Activated T-cell treated with anti-CD3 and anti-CD28 coated beads, Interleukin-2, amount 50 U/mL, for 4 hours (primary cell): ENCODE data around the gene SIDT2. TPM values are rescaled to one million over a fixed set of nuclear protein-coding genes. Genes with fewer than 3 reads are reported as not detected.

Experiments used
- ATAC-seq, 2 donors: fragments of 200-7000 bp; cut with Tn5 transposase; one replicate each; pipeline ENCODE4 v1.10.0; 2021
- DNase-seq: peaks from one replicate; pipeline ENCODE4 v3.0.0-alpha.2; 2020
- H3K27me3 Mint-ChIP-seq: one replicate; pipeline ENCODE4 v1.8.0; 2021; ENCODE audit warnings: low read depth, mixed read lengths
- H3K36me3 Mint-ChIP-seq: one replicate; pipeline ENCODE4 v1.8.0; 2022; ENCODE audit warnings: mixed read lengths; ENCODE audit not compliant: insufficient read depth
- H3K4me1 Mint-ChIP-seq: one replicate; pipeline ENCODE4 v1.8.0; 2021; ENCODE audit warnings: low read depth, mixed read lengths
- H3K4me3 Mint-ChIP-seq: one replicate; pipeline ENCODE4 v1.8.0; 2021; ENCODE audit warnings: mild to moderate bottlenecking, moderate library complexity, mixed read lengths
- H3K9me3 Mint-ChIP-seq: one replicate; pipeline ENCODE4 v1.8.0; 2021; ENCODE audit warnings: mixed read lengths
- total RNA-seq, 3 donors: library from RNA; stranded (reverse); gene quantifications; one replicate each; pipeline ENCODE4 v1.2.1, GENCODE V29; 2021

SIDT2 gene
- total RNA-seq, 3 donors from 2014 or later = 11.1 to 15.4 (median 12.9) TPM

DNA sequence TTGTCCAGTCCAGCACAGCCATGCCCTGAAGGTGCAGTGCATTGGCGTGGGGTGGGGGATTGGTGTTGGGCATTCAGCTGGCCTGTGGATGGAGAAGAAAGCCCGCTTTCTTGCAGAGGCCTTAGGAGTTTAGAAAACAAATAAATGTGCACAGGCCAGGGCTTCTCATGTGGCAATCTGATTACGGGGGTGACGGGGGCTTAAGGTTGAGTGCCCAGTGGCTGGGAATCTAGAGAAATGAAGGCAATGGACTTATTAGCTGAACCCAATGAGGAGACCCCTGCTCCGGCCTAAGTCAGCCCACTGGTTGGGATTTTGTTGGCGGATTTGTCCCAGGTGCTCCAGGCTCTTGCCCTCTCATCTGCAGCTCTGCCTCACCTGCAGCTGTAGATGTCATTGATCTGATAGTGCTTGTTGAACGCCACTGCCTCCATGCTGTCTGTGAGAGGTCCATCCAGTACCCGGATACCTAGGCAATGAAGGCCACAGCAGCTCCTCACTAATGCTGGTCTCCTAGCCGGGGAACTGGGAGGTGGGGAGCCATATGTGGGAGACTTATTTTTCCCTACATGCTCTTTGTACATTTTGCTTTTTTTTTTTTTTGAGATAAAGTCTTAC lies 47.1 kb downstream of the SIDT2 start:
- H3K36me3 Mint-ChIP-seq = peaks cover 54% of the 10 kb centered on the region
- DNase-seq (no peak), ATAC-seq (no peak)
- no peak overlapping the region for H3K4me3 Mint-ChIP-seq
- H3K27me3 Mint-ChIP-seq = no peaks in the 10 kb centered on the region
- no peaks in the 10 kb centered on the region for H3K9me3 Mint-ChIP-seq
- peaks cover 33% of the 10 kb centered on the region for H3K4me1 Mint-ChIP-seq

- H3K36me3 Mint-ChIP-seq = peaks cover 49% of the 10 kb centered on the region
- peak overlapping the region; percentile 4 for H3K4me3 Mint-ChIP-seq
- peak; percentile 46 to 47 for ATAC-seq
- peak; percentile 21 for DNase-seq
- H3K4me1 Mint-ChIP-seq = peaks cover 36% of the 10 kb centered on the region
- no peaks in the 10 kb centered on the region for H3K9me3 Mint-ChIP-seq
- no peaks in the 10 kb centered on the region for H3K27me3 Mint-ChIP-seq
Observed at GRCh38 chr11:117226388-117227385, 48.1 kb downstream of the SIDT2 start.

GRCh38 chr11:117228091-117228490 lies 49.5 kb downstream of the SIDT2 start:
- no peak for ATAC-seq
- Mint-ChIP-seq H3K36me3 (peaks cover 46% of the 10 kb centered on the region), H3K4me1 (peaks cover 36% of the 10 kb centered on the region)

GRCh38 chr11:117229411-117229810 lies 50.9 kb downstream of the SIDT2 start:
- Mint-ChIP-seq H3K36me3 (peaks cover 39% of the 10 kb centered on the region), H3K4me3 (peak overlapping the region; percentile 99), H3K9me3 (no peaks in the 10 kb centered on the region), H3K27me3 (no peaks in the 10 kb centered on the region), H3K4me1 (peaks cover 49% of the 10 kb centered on the region)
- DNase-seq (no peak), ATAC-seq (no peak)

More at GRCh38 chr11:117228091-117228490, 49.5 kb downstream of the SIDT2 start:
- DNase-seq = no peak
- H3K27me3 Mint-ChIP-seq = no peaks in the 10 kb centered on the region
- H3K4me3 Mint-ChIP-seq = no peak overlapping the region
- H3K9me3 Mint-ChIP-seq = no peaks in the 10 kb centered on the region

GRCh38 chr11:117229931-117230285 lies 51.4 kb downstream of the SIDT2 start:
- DNase-seq = no peak
- H3K27me3 Mint-ChIP-seq = no peaks in the 10 kb centered on the region
- H3K4me1 Mint-ChIP-seq = peaks cover 49% of the 10 kb centered on the region
- H3K9me3 Mint-ChIP-seq = no peaks in the 10 kb centered on the region
- H3K36me3 Mint-ChIP-seq = peaks cover 35% of the 10 kb centered on the region
- peak; percentile 6 to 9 for ATAC-seq
- H3K4me3 Mint-ChIP-seq = peak overlapping the region; percentile 99

DNA sequence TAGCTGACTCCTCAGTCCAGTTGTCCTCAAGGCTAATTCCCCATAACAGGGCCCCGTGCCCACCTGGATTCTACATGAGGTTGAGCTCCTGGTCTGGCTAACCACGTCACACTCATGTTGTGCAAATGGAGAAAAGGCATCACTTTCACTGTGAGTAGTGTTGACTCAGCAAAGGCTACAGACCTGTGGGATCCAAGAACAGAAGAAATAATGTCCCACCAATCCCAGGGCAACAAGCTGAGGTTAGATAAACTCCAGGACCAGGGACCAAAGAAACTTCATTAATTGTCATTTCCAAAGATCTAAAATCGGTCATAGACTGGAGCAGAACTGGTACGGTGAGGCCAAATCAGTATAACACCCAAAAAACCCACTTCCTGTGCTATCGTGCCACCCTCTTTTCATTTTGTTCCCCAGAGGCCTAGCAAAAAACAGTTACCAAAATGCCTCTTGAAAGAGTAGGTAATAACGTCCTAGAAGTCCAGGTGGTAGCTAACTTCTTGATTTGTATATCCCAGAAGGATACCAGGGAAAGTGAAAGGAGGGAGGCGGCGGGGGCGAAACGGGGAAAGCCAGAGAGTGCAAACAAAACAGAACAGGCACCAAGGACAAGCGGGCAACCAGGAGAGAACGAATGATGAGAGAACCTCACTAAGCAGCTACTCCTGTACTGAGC lies 51.9 kb downstream of the SIDT2 start:
- H3K4me3 Mint-ChIP-seq = peak overlapping the region; percentile 99
- no peaks in the 10 kb centered on the region for H3K27me3 Mint-ChIP-seq
- ATAC-seq (peak; percentile 55 to 57), DNase-seq (peak; percentile 41)
- peaks cover 49% of the 10 kb centered on the region for H3K4me1 Mint-ChIP-seq
- H3K36me3 Mint-ChIP-seq = peaks cover 31% of the 10 kb centered on the region
- no peaks in the 10 kb centered on the region for H3K9me3 Mint-ChIP-seq

DNA sequence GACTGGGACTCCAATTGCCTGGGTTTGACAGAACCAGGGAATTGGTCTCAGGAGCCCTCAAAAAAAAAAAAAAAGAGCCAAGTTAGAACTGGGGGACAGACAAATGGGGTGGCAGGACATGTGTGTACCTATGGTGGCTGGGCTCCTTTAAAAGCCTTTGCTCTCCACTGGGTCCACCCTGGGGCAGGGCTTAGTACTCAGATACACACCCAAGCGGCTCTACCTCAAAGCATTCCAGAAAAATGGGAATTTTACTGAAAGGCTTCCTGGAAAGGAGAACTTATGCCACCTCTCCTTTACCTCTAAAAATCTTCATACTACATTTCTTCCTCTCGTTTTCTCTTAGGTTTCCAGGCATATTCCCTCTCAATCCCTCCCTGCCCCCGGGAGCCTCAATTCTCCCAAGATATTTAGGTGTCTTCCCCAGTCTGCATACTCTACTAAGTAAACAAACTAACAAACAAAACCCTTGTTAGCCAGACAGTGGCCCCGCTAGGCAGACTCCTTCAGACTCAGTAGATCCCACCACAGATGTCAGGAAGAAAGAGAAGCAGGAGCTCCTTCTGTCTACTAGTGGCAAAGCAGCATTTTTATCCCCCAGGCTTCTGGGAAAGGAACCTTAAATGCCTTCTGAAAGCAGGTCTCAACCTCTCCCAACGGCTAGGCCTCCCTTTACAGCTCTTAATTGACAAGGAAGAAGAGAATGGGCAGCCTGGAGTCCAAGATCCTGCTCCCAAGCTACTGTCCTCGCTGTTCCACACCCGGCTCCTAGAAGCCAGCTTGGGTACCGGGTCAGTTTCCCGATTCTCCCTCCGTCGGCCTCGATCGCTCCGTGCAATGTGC lies 52.7 kb downstream of the SIDT2 start:
- no peaks in the 10 kb centered on the region for H3K27me3 Mint-ChIP-seq
- peaks cover 29% of the 10 kb centered on the region for H3K36me3 Mint-ChIP-seq
- H3K4me1 Mint-ChIP-seq = peaks cover 49% of the 10 kb centered on the region
- no peaks in the 10 kb centered on the region for H3K9me3 Mint-ChIP-seq
- no peak for ATAC-seq
- peak overlapping the region; percentile 99 for H3K4me3 Mint-ChIP-seq
- no peak for DNase-seq

DNA sequence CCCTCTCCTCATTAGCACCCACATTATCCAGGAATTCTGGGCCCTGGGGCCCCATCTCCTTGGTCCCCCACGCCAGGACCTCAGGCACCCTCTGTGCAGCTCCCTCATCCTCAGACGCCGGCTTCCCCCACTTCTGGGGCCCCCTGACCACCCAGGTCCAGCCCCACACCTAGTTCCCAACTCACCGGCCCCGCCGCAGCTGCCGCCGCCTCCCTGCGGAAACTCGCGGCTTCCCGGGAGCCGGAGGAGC lies 53.2 kb downstream of the SIDT2 start, which contains the start of gene PCSK7:
Gene PCSK7 (minus strand): TSS at position 232 of the 250 bp plus-strand sequence. CDS start 2,229 bp downstream, outside the sequence.
- Mint-ChIP-seq H3K27me3 (no peaks in the 10 kb centered on the region), H3K9me3 (no peaks in the 10 kb centered on the region), H3K36me3 (peaks cover 25% of the 10 kb centered on the region), H3K4me1 (peaks cover 44% of the 10 kb centered on the region), H3K4me3 (peak within 1 kb of the TSS; percentile 99)
- ATAC-seq (no peak), DNase-seq (no peak)

DNA sequence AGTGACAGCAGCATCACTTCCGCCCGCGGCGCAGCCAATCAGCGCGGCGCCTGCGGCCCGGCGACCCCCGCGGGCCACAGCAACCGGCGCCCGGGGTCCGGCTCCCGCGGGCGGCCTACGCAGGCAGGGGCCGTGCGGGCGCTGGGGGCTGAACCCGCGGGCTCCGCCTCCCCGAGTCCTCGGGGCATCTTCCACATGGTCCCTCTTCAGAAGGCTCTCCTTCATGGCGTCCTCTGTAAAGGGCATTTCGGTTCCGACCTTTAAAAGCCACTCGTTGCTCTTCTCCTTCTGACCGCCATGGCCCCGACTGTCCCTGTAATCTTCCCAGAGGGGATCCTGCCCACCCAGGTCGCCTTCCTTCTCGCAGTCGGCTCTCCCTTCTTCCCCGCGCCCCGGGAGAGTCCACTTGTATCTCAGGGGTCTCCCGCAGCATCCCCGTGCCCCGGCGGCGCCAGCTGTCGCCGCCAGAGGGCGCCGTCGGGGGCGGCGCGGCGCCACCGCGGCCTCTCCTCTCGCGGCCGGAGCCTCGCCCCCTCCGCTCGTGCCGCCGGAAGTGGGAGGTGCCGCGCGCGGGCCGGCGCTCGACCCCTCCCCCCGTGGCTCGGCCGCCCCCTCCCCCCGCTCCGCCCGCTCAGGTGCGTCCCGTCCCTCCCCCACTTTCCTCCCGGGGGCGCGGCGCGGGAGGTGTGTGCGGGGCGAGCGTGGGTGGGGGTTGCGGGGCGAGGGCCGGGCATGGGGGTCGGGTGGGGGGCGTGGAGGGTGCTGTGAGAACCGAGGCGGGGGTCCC lies 53.7 kb downstream of the SIDT2 start, which contains the start of gene RNF214:
Gene RNF214 (plus strand): TSS at position 580 of the 787 bp plus-strand sequence. CDS start 1,602 bp downstream, outside the sequence.
- peak; percentile 78 to 79 for ATAC-seq
- Mint-ChIP-seq H3K36me3 (peaks cover 21% of the 10 kb centered on the region), H3K4me1 (peaks cover 40% of the 10 kb centered on the region), H3K4me3 (peak within 1 kb of the TSS; percentile 99), H3K27me3 (no peaks in the 10 kb centered on the region), H3K9me3 (no peaks in the 10 kb centered on the region)
- DNase-seq = peak; percentile 70

DNA sequence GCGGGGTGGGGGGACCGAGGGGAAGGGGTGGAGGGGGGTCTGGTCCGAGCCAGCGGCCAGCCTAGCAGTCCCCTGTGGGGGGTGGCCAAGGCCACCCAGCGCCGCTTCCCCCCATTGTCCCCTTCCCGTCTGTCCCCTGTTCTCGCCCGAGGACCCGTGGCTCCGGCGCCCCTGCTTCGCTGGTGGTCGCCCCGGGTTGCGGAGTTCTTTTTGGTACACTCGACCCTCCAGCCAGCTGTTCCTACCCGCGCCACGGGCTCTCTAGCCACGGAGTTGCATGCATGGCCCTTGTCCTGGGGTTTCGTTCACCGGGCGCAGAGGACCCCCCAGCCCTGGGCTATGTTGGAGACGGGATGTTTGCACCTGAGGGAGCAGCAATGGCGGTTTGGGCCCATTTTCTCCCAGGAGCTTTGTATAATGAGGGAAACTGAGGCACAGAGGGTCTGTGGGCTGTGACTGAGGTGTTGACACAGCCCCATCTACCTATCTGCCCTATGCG lies 54.4 kb downstream of the SIDT2 start:
- peaks cover 20% of the 10 kb centered on the region for H3K36me3 Mint-ChIP-seq
- H3K9me3 Mint-ChIP-seq = no peaks in the 10 kb centered on the region
- H3K4me3 Mint-ChIP-seq = peak overlapping the region; percentile 83
- peaks cover 39% of the 10 kb centered on the region for H3K4me1 Mint-ChIP-seq
- DNase-seq (no peak), ATAC-seq (no peak)
- H3K27me3 Mint-ChIP-seq = no peaks in the 10 kb centered on the region

- peaks cover 12% of the 10 kb centered on the region for H3K36me3 Mint-ChIP-seq
- peaks cover 12% of the 10 kb centered on the region for H3K4me1 Mint-ChIP-seq
- ATAC-seq = peak in 1 of 2 donors; percentile 21
- no peak overlapping the region for H3K4me3 Mint-ChIP-seq
- DNase-seq = no peak
- no peaks in the 10 kb centered on the region for H3K9me3 Mint-ChIP-seq
- H3K27me3 Mint-ChIP-seq = no peaks in the 10 kb centered on the region
Observed at GRCh38 chr11:117238221-117238620, 59.7 kb downstream of the SIDT2 start.

DNA sequence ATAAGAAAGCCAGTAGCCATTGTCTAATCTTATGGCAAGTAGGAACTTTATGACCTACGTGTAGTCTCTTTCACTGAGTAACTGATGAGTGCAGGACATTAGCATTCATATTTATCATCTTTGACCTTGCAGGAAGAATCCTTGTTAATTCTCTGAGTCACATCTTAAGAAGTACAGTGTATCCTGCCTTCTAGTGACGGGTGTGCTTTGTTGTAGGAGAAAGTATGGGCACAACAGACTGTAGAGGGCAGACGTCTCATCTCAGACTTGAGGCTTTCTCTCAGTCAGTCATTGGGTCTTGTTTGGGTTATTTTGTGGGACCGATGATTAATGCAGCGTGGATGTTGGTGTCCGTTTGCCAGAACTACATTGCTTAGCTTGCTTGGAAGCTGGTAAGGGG lies 60.8 kb downstream of the SIDT2 start:
- ATAC-seq = no peak
- DNase-seq = no peak
- Mint-ChIP-seq H3K9me3 (no peaks in the 10 kb centered on the region), H3K27me3 (no peaks in the 10 kb centered on the region), H3K4me1 (peaks cover 1% of the 10 kb centered on the region), H3K4me3 (no peak overlapping the region), H3K36me3 (peaks cover 16% of the 10 kb centered on the region)
